ENCODE data around the gene RAP1B.

RAP1B gene

DNA sequence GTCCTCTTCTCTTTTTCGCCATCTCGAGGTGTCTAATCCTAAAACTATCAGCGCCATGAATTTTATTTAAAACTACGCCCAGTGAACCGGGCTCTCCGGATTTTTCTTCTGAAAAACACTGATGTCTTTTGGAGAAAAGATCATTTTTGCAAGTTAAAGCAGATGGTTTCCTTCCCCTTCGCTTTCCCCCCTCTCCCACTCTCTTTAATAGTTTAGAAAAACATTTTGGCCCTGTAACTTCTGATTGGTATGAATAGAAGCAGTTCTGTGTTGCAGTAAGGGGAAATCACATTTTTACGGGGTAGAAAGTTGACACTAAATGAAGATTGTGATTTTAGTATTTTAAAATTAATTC, 1.1 kb downstream of the RAP1B start:
- TF ChIP-seq, protein P1, sequence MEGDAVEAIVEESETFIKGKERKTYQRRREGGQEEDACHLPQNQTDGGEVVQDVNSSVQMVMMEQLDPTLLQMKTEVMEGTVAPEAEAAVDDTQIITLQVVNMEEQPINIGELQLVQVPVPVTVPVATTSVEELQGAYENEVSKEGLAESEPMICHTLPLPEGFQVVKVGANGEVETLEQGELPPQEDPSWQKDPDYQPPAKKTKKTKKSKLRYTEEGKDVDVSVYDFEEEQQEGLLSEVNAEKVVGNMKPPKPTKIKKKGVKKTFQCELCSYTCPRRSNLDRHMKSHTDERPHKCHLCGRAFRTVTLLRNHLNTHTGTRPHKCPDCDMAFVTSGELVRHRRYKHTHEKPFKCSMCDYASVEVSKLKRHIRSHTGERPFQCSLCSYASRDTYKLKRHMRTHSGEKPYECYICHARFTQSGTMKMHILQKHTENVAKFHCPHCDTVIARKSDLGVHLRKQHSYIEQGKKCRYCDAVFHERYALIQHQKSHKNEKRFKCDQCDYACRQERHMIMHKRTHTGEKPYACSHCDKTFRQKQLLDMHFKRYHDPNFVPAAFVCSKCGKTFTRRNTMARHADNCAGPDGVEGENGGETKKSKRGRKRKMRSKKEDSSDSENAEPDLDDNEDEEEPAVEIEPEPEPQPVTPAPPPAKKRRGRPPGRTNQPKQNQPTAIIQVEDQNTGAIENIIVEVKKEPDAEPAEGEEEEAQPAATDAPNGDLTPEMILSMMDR (IDR thresholded peaks at IDR 0.05), result no peak

DNA sequence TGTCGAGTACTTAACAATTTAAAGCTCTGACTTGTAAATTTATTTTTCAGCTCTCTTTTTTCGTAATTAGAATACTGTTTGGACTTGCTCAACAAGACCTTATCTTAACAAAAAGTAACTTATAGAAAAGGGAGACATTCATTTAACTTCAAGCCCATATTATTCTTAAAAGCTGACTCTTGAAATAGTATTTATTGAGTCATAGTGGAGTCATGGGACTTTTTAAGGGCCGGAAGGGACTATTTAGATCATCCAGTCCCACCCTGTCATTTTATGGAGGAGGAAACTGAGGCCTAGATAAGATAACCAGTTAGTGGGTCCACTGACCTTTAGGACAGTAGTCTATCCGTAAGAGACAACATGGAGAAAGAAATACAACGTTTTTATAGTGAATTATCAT, 1.5 kb downstream of the RAP1B start:
- TF ChIP-seq, protein P1 (IDR thresholded peaks at IDR 0.05), result no peak

DNA sequence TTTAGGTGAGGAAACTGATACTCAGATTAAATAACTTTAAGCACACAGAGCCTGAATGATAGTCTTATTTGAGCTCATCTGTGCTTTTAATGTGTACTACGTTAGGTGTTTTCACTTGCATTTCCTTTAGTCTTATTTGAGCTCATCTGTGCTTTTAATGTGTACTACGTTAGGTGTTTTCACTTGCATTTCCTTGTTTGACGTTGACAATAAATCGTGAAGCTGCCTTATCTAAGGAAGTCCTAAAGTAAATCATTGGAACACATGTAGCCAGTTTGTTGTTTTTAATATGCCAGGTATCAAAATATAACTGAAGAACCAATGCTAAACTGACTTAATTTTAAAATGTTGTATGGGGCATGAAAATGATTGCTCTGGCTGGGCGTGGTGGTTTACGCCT, 2.0 kb downstream of the RAP1B start:
- TF ChIP-seq, protein P1 (IDR thresholded peaks at IDR 0.05), result no peak

DNA sequence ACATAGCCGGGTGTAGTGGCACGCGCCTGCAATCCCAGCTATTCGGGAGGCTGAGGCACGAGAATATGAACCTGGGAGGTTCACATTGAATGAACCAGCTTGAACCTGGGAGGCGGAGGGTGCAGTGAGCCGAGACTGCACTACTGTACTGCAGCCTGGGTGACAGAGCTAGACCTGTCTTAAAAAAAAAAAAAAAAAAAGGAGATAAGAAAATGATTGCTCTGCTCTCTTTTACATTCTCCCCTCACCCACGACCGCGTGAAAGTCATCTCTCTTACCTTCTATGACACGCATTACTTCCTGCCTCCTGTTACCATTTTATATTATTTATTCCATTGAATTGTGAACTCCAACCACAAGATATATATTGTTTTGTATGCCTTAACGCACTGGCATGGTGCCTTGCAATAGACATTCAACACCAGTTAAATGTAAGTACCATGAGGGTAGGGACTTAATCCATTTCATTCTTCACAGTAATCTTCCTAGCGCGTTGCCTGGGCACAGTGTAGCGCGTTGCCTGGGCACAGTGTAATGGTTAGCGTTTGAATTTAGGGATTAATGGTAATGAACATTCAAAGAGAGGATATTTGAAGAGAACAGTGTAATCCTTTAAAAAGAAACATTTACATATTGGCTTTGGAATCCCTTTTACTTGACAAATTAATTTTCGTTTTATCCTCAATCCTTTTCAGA, 2.7 kb downstream of the RAP1B start:
- TF ChIP-seq, protein P1 (IDR thresholded peaks at IDR 0.05), result no peak

DNA sequence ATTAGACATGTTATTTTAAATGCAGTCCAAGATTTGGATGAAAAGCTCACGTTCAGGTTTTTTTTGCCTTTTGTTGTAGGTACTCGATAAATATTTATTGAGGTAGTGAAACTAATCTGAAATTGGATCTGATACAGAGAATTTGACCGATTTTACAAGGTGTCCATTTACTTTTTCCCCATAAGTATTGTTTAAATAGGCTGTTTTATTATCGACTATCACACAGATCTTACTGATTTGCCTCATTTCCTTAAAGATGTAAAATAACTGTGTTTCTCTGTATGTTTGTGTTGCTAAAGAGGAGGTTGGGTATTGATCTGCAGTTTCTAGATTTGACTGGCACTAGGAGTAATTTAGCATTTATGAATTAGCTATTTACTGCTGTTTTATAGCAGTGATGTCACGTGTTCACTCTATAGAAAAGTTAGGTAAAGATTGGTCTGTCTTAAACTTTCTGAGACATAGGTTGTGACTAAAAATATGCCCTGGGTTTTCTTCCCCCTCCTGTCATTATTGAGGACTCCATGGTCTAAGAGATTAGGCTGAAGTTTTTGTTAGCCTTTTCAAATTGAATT, 3.5 kb downstream of the RAP1B start:
- TF ChIP-seq, protein P1 (IDR thresholded peaks at IDR 0.05), result no peak

DNA sequence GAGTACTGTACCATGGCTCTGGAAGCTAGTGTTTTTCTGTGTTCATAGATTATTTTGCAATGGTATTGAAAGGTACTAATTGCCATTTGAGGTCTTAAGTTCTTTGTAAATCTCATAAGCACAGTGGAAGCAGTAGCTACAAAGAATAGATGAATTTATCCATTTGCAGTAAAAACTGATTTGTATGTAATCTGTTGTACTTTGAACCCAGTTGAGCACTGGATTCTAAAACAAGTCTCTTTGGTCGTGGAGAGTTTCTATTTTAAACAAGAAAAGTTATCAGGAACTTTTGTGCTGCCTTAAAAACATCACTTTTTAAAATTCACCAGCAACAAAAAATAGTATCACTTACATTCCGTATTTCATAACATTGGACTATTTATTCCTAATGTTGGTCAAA, 4.1 kb downstream of the RAP1B start:
- TF ChIP-seq, protein P1 (IDR thresholded peaks at IDR 0.05), result no peak

DNA sequence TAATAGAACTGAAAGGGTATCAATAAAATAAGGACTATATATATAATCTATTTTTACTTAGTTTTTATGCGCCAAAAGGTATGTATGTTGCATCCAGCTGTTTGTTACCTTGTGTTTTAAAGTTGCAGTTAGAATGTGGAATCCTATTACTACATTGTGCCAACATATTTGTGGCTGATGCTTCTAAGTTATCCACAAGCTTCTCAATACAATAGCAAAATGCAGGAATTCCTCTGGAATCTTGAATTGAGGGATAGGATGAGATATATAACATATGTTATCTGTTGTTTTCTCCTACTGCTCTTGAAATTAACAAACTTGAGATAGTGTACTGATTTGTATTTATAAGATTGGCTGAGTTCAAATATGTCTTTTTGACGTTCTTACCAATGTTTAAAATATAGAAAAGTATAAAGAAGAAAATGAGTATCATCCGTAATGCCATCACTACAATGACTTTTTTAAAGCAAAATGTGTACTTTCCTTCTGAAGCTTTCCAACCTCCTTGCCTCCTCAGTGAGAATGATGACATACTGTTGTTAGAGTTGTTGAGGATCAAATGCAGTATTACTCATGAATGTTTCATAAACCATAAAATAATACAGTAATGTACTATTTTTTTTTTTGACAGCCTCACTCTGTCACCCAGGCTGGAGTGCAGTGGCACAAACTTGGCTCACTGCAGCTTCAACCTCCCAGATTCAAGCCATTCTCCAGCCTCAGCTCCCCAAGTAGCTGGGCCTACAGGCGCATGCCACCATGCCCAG, 6.6 kb downstream of the RAP1B start:
- TF ChIP-seq, protein P1 (IDR thresholded peaks at IDR 0.05), result no peak
